Aorta (tissue), 5 donors: Measurements from ENCODE around the gene CD58. TPM values are rescaled to one million over a fixed set of nuclear protein-coding genes. Genes with fewer than 3 reads are reported as not detected.
A peak's percentile ranks its signal among the peaks of the same experiment; 100 is the strongest.

Experiments
- ATAC-seq: fragments of 200-7000 bp; cut with Tn5 transposase; one replicate; pipeline ENCODE4 v1.9.1; 2022; ENCODE audit warnings: moderate library complexity; ENCODE audit not compliant: low FRiP score
- DNase-seq, 2 donors: peaks; one replicate each; pipeline ENCODE4 v3.0.0-alpha.2; 2020
- H3K27ac ChIP-seq, 2 donors: one replicate each; pipeline ENCODE4 v1.5.1; 2013; ENCODE audit warnings: low read length in 2 of 2, mild to moderate bottlenecking in 2 of 2, moderate library complexity in 2 of 2, control low read depth in 1 of 2, inconsistent platforms in 1 of 2, low read depth in 1 of 2
- H3K27me3 ChIP-seq, 2 donors: one replicate each; pipeline ENCODE4 v1.6.1; 2013; ENCODE audit warnings: control low read depth in 1 of 2, low read length in 1 of 2, mild to moderate bottlenecking in 1 of 2, moderate library complexity in 1 of 2; ENCODE audit not compliant: insufficient read depth in 2 of 2, control insufficient read depth in 1 of 2
- H3K36me3 ChIP-seq, 2 donors: one replicate each; pipeline ENCODE4 v1.6.1; 2013; ENCODE audit warnings: control low read depth in 1 of 2, low read length in 1 of 2, mild to moderate bottlenecking in 1 of 2; ENCODE audit not compliant: insufficient read depth in 2 of 2, control insufficient read depth in 1 of 2
- H3K4me1 ChIP-seq, 2 donors: one replicate each; pipeline ENCODE4 v1.6.1; 2013; ENCODE audit warnings: low read length in 2 of 2, control low read depth in 1 of 2, mild to moderate bottlenecking in 1 of 2, moderate library complexity in 1 of 2; ENCODE audit not compliant: insufficient read depth in 2 of 2, control insufficient read depth in 1 of 2
- H3K4me3 ChIP-seq, 2 donors: one replicate each; pipeline ENCODE4 v1.5.1; 2013; ENCODE audit warnings: low read length in 2 of 2, control low read depth in 1 of 2, mild to moderate bottlenecking in 1 of 2
- H3K9me3 ChIP-seq: one replicate; pipeline ENCODE4 v1.6.1; 2013; ENCODE audit warnings: mild to moderate bottlenecking, low read length; ENCODE audit not compliant: control insufficient read depth
- WGBS, 2 donors: extraction: QIAGEN DNeasy Blood & Tissue Kit; methylation state at CpG; one replicate each; pipeline ENCODE4 v1.1.7; 2013; 5-methylcytosine and 5-hydroxymethylcytosine counted together
- intact Hi-C, 2 donors: fragments of 100-400 bp; cut with DNase I; formaldehyde crosslinking; loops; one replicate each; pipeline versions ENCODE4 v1.14.2 to v1.15.0; 2022
- polyA plus RNA-seq, 2 donors: library from polyadenylated mRNA; stranded (reverse); fragments of 200-250 nt; gene quantifications; one replicate each; pipeline ENCODE4 v1.2.3, GENCODE V29; 2013
- total RNA-seq, 2 donors: library from RNA; stranded (reverse); fragmentation: NEBNext Ultra II Directional; extraction: Animal tissue kit (Norgen Biotek cat#: 25700); gene quantifications; one replicate each; pipeline ENCODE4 v1.2.1, GENCODE V29; 2021
- donor health status: healthy with polysubstance abuse.
- donor health status: Bipolar disorder and iron deficiency.
- donor health status: DM: no; HTN: no; CAD: no.
- donor health status: DM: no; HTN: no; CAD: no.
- donor health status: DM: yes; HTN: yes; CAD: no.

Gene CD58
- total and polyA plus RNA-seq, 4 donors: 28.6 to 45.4 (median 31.6) TPM

DNA sequence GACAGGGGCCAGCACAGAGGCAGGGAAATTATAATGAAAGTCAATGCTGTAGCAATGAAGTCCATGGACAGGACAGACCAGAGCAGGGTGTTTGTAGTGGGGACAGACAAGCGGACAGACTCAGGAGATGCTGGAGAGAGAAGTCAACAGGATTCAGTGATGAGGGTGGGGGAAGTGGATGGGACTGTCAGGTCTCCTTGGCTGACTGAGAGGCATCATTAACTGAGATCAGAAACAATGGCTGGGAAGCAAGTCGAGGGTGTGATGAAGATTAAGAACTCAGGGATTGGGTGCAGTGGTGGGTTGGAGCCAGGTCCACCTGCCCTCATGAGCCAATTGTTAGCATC is 25.5 kb downstream of the CD58 start:
- ATAC-seq (no peak), DNase-seq (no peak)
- H3K36me3 ChIP-seq: peaks cover 0 to 4% of the 10 kb centered on the region in 2 donors
- no peaks in the 10 kb centered on the region for H3K27me3 ChIP-seq
- no peak overlapping the region for H3K27ac ChIP-seq
- no peaks in the 10 kb centered on the region for H3K9me3 ChIP-seq
- no peaks in the 10 kb centered on the region for H3K4me1 ChIP-seq
- H3K4me3 ChIP-seq: no peak overlapping the region
- WGBS, 2 donors: 93% methylated on average over 2 of the region's 2 CpGs
- intact Hi-C loops: no loop called here

DNA sequence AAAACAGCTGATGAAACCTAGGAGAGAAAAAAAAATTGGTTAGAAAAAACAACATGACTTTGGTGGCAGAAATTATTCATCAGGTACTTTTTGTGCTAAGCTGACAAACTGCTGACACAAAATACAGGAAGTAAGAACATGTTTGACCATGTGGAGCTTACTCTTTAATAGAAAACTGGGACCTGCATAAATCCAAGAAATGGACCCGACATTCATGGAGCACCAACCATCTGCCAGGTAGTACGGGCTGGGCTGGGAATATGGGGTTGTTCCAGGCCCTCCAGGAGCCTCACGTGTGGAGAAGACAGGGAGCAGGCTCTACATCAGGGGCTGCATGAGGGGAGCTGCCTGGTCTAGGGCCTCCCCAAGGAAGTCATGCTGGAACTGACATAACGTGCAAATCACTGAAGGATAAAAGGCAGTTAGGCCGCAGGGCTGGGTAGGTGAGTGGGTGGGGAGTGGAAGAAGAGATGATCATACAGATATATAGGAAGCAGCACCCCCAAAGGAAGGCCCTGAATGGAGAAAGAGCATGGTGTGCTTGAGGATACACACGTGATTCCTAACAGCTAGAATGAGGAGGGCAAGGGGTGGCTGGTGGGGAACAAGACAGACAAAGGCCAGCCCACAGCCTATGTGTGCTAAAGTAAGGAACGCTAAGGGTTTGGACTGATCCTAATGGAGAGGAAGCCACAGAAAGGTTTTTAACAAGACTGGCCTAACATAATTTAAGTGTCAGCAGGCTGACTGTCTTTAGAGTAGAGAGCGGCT is 26.1 kb downstream of the CD58 start:
- Histone ChIP-seq H3K36me3 (peaks cover 0 to 4% of the 10 kb centered on the region in 2 donors), H3K27ac (peak overlapping the region in 1 of 2 donors; percentile 23), H3K27me3 (no peaks in the 10 kb centered on the region), H3K9me3 (no peaks in the 10 kb centered on the region), H3K4me3 (no peak overlapping the region), H3K4me1 (no peaks in the 10 kb centered on the region)
- 88 to 91% methylated on average over 8 of the region's 8 CpGs for WGBS, 2 donors
- DNase-seq: no peak
- intact Hi-C loops: no loop called here
- no peak for ATAC-seq

- Histone ChIP-seq H3K27me3 (no peaks in the 10 kb centered on the region), H3K36me3 (peaks cover 0 to 4% of the 10 kb centered on the region in 2 donors), H3K4me3 (no peak overlapping the region), H3K27ac (no peak overlapping the region), H3K4me1 (no peaks in the 10 kb centered on the region), H3K9me3 (no peaks in the 10 kb centered on the region)
- ATAC-seq (no peak), DNase-seq (no peak)
- intact Hi-C loops: no loop called here
These were observed 30.7 kb downstream of the CD58 start for GRCh38 chr1:116540088-116540487.

- Histone ChIP-seq H3K27me3 (no peaks in the 10 kb centered on the region), H3K36me3 (peaks cover 0 to 4% of the 10 kb centered on the region in 2 donors), H3K4me3 (no peak overlapping the region), H3K4me1 (no peaks in the 10 kb centered on the region), H3K9me3 (no peaks in the 10 kb centered on the region), H3K27ac (no peak overlapping the region)
- DNase-seq: no peak
- 96 to 100% methylated on average over 1 of the region's 1 CpG for WGBS, 2 donors
- intact Hi-C loops: no loop called here
- ATAC-seq: no peak
These were observed 32.3 kb downstream of the CD58 start for GRCh38 chr1:116538544-116538943.

- no peak overlapping the region for H3K27ac ChIP-seq
- ATAC-seq: no peak
- H3K36me3 ChIP-seq: no peaks in the 10 kb centered on the region
- no peaks in the 10 kb centered on the region for H3K27me3 ChIP-seq
- no peaks in the 10 kb centered on the region for H3K4me1 ChIP-seq
- intact Hi-C loops: no loop called here
- no peak for DNase-seq
- H3K4me3 ChIP-seq: no peak overlapping the region
- WGBS, 2 donors: 94 to 98% methylated on average over 1 of the region's 1 CpG
- no peaks in the 10 kb centered on the region for H3K9me3 ChIP-seq
These were observed 32.9 kb downstream of the CD58 start for GRCh38 chr1:116537898-116538297.

DNA sequence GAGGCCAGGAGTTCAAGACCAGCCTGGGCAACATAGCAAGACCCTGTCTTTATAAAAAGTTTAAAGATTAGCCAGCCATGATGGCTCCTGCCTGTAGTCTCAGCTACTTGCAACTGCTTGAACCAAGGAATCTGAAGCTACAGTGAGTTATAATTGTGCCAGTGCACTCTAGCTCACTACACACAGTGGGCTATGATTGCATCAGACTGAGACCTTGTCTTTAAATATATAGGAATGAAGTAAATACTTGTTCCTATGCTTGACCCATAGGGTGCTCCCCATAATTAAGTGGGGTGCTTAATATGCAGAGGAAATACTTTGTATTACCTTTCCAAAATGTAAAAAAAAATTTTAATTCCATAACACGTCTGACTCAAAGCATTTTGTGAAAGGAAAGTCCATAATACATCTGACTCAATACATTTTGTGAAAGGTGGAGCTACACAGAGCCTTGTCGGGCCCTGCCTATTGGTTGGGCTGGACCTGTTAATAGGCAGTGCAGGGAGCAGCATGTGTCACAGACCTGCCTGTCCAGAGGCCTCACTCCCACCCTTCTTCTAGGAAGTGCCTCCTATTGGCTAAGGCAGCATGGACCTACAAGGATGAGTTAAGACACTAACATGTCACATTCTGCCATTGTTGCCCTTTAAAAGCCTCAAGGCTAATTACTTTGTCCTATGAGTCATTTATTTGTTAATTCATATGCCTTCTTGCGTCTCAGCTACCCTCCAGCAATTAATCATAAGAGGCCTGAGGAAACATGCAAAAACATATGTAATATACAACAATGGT is 33.6 kb downstream of the CD58 start:
- Histone ChIP-seq H3K27ac (no peak overlapping the region), H3K9me3 (no peaks in the 10 kb centered on the region), H3K4me3 (no peak overlapping the region), H3K4me1 (no peaks in the 10 kb centered on the region), H3K36me3 (no peaks in the 10 kb centered on the region), H3K27me3 (no peaks in the 10 kb centered on the region)
- WGBS, 2 donors: 82 to 86% methylated on average over 3 of the region's 3 CpGs
- DNase-seq: no peak
- no peak for ATAC-seq
- intact Hi-C loops: no loop called here

GRCh38 chr1:116534014-116534739 is 36.6 kb downstream of the CD58 start:
- no peak for ATAC-seq
- Histone ChIP-seq H3K9me3 (no peaks in the 10 kb centered on the region), H3K36me3 (no peaks in the 10 kb centered on the region), H3K4me3 (no peak overlapping the region), H3K27me3 (no peaks in the 10 kb centered on the region), H3K4me1 (no peaks in the 10 kb centered on the region), H3K27ac (no peak overlapping the region)
- WGBS, 2 donors: 77 to 80% methylated on average over 45 of the region's 45 CpGs
- no peak for DNase-seq
- intact Hi-C loops: no loop called here

- H3K4me1 ChIP-seq: no peaks in the 10 kb centered on the region
- no peak overlapping the region for H3K27ac ChIP-seq
- H3K9me3 ChIP-seq: no peaks in the 10 kb centered on the region
- ATAC-seq: no peak
- H3K36me3 ChIP-seq: no peaks in the 10 kb centered on the region
- intact Hi-C loops: no loop called here
- no peak overlapping the region for H3K4me3 ChIP-seq
- no peak for DNase-seq
- 63 to 64% methylated on average over 3 of the region's 3 CpGs for WGBS, 2 donors
- H3K27me3 ChIP-seq: no peaks in the 10 kb centered on the region
These were observed 37.4 kb downstream of the CD58 start for GRCh38 chr1:116533429-116533820.
